ENCODE results near the gene TXN.

- no peak for TF ChIP-seq CTCF (IDR thresholded peaks at IDR 0.05)
- no peak for TF ChIP-seq POLR2A (IDR thresholded peaks at IDR 0.05)
These were observed 4.6 kb upstream of the TXN start for GRCh38 chr9:110260911-110261310.

All from uterus (tissue), 2 donors.